ENCODE measurements around the gene TCOF1. TPM values are rescaled to one million over a fixed set of nuclear protein-coding genes. Genes with fewer than 3 reads are reported as not detected.
"Not testable (repeated sequence)": the region's sequence is repeated elsewhere in the genome, so short reads cannot be mapped to it uniquely, and the experiment has no call there.

The TCOF1 gene
- total RNA-seq, 4 donors from 2014 or later, result 32.1 to 64.8 (median 38.7) TPM

DNA sequence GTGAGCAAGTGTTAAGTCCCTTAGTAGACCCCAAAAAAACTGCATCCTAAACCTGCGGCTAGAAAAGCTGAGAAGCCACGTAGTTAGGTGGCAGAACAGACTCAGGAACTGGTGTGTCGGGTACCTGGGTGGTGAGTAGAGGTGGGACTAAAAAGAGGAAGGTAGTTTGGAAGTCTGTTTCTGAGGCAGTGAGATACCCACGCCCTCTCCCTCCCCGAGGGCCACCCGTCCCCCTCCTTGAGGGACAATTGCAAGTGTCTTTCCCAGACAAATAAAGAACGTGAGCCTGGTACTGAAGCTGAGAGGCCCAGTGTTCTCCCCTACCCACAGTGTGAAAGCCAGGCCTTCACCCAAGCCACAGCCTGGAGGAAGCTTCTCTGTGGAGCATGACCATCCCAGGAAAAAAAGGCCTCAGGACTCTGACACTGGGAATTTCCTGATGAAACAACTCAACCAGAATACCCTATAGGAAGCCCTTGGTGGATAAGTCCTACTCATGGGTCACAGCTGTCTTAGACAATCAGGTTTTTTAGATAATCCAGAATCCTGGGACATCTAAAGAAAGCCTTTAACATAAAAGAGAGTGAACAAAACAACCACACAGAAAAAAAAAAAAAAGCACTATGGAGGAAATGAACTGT is 62.3 kb downstream of the TCOF1 start:
- no peaks in the 10 kb centered on the region for H3K36me3 ChIP-seq
- H3K4me3 ChIP-seq, result no peak overlapping the region
- no peaks in the 10 kb centered on the region for H3K27me3 ChIP-seq
- H3K27ac ChIP-seq, result peak overlapping the region in 1 of 4 donors; percentile 40
- no peaks in the 10 kb centered on the region for H3K4me1 ChIP-seq
- H3K9me3 ChIP-seq, result no peaks in the 10 kb centered on the region
- TF ChIP-seq, protein P1, sequence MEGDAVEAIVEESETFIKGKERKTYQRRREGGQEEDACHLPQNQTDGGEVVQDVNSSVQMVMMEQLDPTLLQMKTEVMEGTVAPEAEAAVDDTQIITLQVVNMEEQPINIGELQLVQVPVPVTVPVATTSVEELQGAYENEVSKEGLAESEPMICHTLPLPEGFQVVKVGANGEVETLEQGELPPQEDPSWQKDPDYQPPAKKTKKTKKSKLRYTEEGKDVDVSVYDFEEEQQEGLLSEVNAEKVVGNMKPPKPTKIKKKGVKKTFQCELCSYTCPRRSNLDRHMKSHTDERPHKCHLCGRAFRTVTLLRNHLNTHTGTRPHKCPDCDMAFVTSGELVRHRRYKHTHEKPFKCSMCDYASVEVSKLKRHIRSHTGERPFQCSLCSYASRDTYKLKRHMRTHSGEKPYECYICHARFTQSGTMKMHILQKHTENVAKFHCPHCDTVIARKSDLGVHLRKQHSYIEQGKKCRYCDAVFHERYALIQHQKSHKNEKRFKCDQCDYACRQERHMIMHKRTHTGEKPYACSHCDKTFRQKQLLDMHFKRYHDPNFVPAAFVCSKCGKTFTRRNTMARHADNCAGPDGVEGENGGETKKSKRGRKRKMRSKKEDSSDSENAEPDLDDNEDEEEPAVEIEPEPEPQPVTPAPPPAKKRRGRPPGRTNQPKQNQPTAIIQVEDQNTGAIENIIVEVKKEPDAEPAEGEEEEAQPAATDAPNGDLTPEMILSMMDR (IDR thresholded peaks at IDR 0.05), result no peak
- no peak for TF ChIP-seq EP300 (IDR thresholded peaks at IDR 0.05)
- 62% methylated on average over 7 of the region's 7 CpGs for WGBS, 2 donors
- DNase-seq (ENCODE audit: low spot score in 2 of 2), result no peak

DNA sequence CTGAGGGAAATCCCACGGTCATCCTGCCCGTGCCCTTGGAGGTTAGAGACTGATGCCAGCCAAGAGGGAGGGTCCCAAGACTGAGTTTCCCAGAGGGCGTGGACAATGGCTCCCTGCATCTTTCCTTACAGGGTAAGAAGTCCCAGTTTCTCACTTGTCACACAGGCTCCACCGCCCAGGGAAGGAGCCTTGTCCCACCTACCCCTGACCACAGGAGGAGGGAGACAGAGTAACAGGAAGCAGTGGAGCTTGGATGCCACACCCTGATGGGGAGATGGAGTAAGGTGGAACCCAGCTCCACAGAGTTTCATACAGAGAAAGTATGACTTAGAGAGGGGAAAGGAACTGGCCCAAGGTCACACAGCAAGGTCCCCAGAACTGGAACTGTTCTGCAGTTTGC is 64.6 kb downstream of the TCOF1 start:
- Histone ChIP-seq H3K4me3 (no peak overlapping the region), H3K27me3 (no peaks in the 10 kb centered on the region), H3K27ac (no peak overlapping the region), H3K4me1 (no peaks in the 10 kb centered on the region), H3K9me3 (no peaks in the 10 kb centered on the region), H3K36me3 (no peaks in the 10 kb centered on the region)
- TF ChIP-seq POLR2A (IDR thresholded peaks at IDR 0.05) (no peak), EP300 (IDR thresholded peaks at IDR 0.05) (no peak)
- TF ChIP-seq, protein P1 (IDR thresholded peaks at IDR 0.05), result no peak
- 39 to 68% methylated on average over 3 to 4 of the region's 4 CpGs for WGBS, 2 donors
- no peak for DNase-seq (ENCODE audit: low spot score in 2 of 2)

DNA sequence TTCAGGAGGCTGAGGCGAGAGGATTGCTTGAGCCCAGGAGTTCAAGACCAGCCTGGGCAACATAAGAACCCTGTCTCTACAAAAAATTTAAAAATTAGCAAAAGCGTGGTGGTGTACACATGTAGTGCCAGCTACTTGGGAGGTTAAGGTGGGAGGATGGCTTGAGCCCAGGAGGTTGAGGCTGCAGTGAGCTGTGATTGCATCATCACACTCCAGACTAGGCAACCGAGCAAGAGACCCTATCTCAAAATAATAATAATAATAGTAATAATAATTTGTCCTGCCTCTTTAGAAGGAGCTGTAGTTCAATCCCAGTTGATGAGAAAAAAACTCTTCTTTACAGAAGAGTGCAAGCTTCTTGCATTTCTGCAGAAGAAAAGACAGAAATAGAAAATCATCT is 65.3 kb downstream of the TCOF1 start:
- H3K4me1 ChIP-seq, result peaks cover 0 to 2% (median under 1%) of the 10 kb centered on the region in 4 donors
- WGBS, 2 donors, result 62 to 70% methylated on average over 3 of the region's 3 CpGs
- H3K4me3 ChIP-seq, result no peak overlapping the region
- no peaks in the 10 kb centered on the region for H3K9me3 ChIP-seq
- no peaks in the 10 kb centered on the region for H3K27me3 ChIP-seq
- H3K27ac ChIP-seq, result no peak overlapping the region
- H3K36me3 ChIP-seq, result no peaks in the 10 kb centered on the region
- DNase-seq (ENCODE audit: low spot score in 2 of 2), result no peak
- TF ChIP-seq, protein P1 (IDR thresholded peaks at IDR 0.05), result no peak
- no peak for TF ChIP-seq POLR2A (IDR thresholded peaks at IDR 0.05)
- no peak for TF ChIP-seq EP300 (IDR thresholded peaks at IDR 0.05)

DNA sequence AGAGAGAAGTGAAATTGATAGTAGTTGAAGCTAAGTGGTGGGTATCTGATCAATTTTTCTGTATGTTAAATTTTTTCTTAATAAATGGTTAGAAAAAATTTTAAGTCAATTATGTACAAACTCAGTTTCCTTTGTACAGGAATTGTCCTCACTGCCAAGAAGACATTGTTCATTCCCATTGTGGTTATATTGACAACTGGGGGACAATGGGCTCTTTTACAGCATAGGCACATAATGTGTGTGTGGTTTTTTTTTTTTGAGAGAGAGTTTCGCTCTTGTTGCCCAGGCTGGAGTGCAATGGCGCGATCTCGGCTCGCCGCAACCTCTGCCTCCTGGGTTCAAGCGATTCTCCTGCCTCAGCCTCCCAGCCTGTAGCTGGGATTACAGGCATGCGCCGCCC is 68.7 kb downstream of the TCOF1 start:
- WGBS, 2 donors, result 51 to 74% methylated on average over 9 of the region's 9 CpGs

DNA sequence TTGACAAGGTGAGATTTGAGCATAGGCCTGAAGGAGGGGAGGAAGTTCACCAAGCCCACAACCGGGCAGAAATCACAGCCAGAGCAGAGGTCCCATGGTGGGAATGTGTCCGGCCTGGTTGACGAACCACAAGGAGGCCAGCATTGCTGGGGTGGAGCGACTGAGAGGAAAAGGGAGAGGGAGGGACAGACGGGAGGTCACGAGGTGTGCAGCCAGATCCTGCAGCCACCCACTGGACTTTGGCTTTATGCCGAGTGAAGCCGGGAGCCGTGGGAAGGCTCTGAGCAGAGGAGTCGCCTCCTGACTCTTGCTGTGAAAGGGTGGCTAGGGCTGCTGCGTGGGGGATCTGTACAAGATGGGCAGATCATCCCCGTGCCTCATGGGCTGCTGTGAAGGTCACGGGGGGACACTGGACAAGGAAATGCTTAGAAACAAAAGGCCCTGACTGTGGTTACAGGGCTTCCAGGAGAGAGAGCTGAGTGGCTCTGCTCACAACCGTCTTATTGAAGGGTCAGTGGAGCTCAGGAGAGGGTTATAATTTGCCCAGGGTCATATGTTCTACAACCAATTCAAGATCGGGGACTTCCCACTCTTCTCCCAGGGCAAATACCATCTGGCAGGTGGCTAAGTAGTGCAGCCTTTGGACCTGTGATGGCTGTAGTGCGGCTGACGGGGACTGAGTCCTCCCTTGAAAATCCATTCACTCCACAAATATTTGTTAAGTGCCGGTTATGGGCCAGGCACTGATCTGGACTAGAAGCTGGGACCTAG is 70.8 kb downstream of the TCOF1 start:
- H3K9me3 ChIP-seq, result no peaks in the 10 kb centered on the region
- H3K4me3 ChIP-seq, result no peak overlapping the region
- no peaks in the 10 kb centered on the region for H3K36me3 ChIP-seq
- no peaks in the 10 kb centered on the region for H3K27me3 ChIP-seq
- WGBS, 2 donors, result 36 to 37% methylated on average over 17 to 18 of the region's 18 CpGs
- peak overlapping the region; percentile 19 to 76 (median 46) for H3K27ac ChIP-seq
- no peak for TF ChIP-seq POLR2A (IDR thresholded peaks at IDR 0.05)
- peak in 1 of 2 donors; percentile 53 for TF ChIP-seq EP300 (IDR thresholded peaks at IDR 0.05)
- peaks cover 0 to 12% (median 8%) of the 10 kb centered on the region in 4 donors for H3K4me1 ChIP-seq
- peak in 1 of 2 donors; percentile 23 for DNase-seq (ENCODE audit: low spot score in 2 of 2)

More for the DNA sequence above, 68.7 kb downstream of the TCOF1 start:
- not testable (repeated sequence) for H3K27me3 ChIP-seq; H3K4me3 ChIP-seq; H3K9me3 ChIP-seq; DNase-seq (ENCODE audit: low spot score in 2 of 2); H3K36me3 ChIP-seq
- Histone ChIP-seq H3K4me1 (peaks cover 0 to 12% (median 8%) of the 10 kb centered on the region in 4 donors), H3K27ac (peak overlapping the region in 1 of 4 donors; percentile 60)

DNA sequence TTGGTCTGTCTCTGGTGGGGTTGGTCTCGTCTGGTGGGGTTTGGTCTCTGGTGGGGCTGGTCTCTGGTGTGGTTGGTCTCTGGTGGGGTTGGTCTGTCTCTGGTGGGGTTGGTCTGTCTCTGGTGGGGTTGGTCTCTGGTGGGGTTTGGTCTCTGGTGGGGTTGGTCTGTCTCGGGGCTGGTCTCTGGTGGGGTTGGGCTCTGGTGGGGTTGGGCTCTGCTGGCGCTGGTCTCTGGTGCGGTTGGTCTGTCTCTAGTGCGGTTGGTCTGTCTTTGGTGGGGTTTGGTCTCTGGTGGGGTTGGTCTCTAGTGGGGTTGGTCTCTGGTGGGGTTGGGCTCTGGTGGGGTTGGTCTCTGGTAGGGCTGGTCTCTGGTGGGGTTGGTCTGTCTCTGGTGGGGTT is 71.5 kb downstream of the TCOF1 start:
- Histone ChIP-seq H3K27me3 (no peaks in the 10 kb centered on the region), H3K36me3 (no peaks in the 10 kb centered on the region), H3K4me3 (no peak overlapping the region), H3K27ac (peak overlapping the region in 3 of 4 donors; percentile 21 to 76 (median 70)), H3K9me3 (no peaks in the 10 kb centered on the region), H3K4me1 (peaks cover 0 to 12% (median 8%) of the 10 kb centered on the region in 4 donors)
- 87 to 89% methylated on average over 5 of the region's 5 CpGs for WGBS, 2 donors
- DNase-seq (ENCODE audit: low spot score in 2 of 2), result no peak
- TF ChIP-seq POLR2A (IDR thresholded peaks at IDR 0.05) (no peak), EP300 (IDR thresholded peaks at IDR 0.05) (no peak)
- TF ChIP-seq, protein P1 (IDR thresholded peaks at IDR 0.05), result no peak

Data from tibial nerve (tissue), 4 donors.